ENCODE measurements around the gene THEM5.
"Not testable (repeated sequence)": the region's sequence is repeated elsewhere in the genome, so short reads cannot be mapped to it uniquely, and the experiment has no call there.

Gene THEM5

DNA sequence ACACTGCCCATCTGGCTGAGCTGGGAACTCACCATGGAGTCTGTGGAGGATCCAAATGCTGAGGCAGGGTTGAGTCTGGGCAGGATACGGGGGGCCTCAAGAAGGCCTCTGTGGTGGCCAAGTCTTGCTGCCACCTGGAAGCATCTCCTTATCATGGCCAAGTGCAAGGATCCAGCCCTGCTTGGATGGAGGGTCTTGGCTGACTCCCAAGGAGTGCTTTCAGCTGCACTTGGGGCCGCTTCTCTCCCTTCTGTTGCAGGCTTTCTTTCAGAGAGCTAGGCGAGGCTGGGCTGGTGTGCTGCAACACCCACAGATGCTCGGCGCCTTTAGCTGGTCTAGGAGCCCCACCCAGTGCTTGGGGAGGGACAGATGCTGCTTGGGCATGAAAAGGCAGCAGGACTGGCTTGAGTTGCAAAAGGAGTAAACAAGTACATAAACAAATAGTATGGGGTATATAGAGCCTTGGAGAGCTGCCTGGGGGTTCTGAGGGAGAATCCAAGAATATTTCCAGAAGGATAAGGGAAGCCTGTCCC is at the start of gene THEM5:
Gene THEM5, minus strand, starts transcription at position 302 of the 533 bp plus-strand sequence. Its CDS starts 147 bp downstream, at position 155.
- no peak for DNase-seq

GRCh38 chr1:151902858-151903257 is 49.3 kb upstream of the THEM5 start:
- no peak for DNase-seq

DNA sequence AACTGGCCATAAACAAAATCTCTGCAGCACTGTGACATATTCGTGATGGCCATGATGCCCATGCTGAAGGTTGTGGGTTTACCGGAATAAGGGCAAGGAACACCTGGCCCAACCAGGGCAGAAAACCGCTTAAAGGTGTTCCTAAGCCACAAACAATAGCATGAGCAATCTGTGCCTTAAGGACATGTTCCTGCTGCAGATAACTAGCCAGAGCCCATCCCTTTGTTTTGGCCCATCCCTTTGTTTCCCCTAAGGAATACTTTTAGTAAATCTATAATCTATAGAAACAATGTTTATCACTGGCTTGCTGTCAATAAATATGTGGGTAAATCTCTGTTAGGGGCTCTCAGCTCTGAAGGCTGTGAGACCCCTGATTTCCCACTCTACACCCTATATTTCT is 47.3 kb upstream of the THEM5 start:
- DNase-seq = not testable (repeated sequence)

GRCh38 chr1:151898519-151898991 is 45.0 kb upstream of the THEM5 start:
- DNase-seq = no peak

DNA sequence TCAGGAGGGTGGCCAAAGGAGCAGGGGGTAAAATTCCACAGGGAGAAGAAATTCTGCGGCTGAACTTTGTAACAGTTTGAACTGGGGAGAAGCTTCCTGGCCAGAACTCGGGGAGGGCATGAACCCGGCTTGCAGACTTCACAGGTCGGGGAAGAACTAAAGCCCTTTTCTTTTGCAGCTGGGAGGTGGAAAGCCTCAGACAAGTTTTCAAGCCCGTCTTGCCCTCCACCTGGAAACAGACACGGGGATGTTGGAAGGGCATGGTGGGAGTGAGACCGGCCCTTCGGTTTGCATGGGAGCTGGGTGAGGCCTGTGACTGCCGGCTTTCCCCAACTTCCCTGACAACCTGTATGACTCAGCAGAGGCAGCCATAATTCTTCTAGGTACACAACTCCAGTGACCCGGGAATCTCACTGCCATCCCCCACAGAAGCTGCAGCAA is 44.5 kb upstream of the THEM5 start:
- no peak for DNase-seq

- DNase-seq = no peak
Observed at GRCh38 chr1:151893176-151893924, 39.8 kb upstream of the THEM5 start.

- no peak for DNase-seq
Observed at GRCh38 chr1:151892190-151892589, 38.7 kb upstream of the THEM5 start.

DNA sequence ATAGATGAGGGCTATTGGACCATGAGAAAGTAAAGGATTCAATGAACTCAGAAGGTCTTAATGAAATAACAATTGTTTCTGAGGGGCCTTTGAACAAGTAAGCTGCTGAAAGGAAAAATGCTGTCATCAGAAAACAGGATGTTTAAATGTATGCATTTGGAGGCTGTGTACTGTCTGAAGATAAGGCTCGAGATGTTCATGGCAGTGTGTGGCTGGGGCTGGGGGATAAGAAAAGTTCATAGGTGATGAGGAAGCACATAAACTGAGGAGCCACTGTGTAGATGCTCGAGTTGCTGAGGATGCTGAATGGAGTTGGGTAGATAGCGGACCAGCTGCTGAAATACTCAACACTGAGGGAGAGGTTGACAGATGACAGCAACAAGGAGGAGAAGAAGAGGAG is 38.0 kb upstream of the THEM5 start:
- DNase-seq = no peak

GRCh38 chr1:151888972-151889570 is 35.6 kb upstream of the THEM5 start:
- DNase-seq = no peak

- DNase-seq = no peak
Observed at GRCh38 chr1:151887028-151887427, 33.5 kb upstream of the THEM5 start.

DNA sequence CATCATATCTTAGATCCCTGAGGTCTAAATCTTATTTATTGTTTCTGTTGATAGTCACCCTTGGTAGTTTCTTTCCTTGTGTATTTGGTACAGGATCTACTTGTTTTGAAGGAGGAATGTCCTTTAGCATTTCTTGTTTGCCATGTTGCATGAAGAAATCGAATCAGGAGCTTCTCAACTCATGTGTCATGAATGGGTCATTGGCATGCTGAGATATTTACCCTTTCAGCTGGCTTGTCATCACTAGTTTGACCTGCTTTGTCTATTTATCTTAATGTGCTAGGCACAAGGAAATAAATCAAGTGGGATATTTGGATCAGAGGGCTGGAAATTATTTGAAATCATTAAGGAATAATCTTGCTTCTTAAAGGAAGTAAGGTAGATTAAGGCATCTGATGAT is 32.0 kb upstream of the THEM5 start:
- no peak for DNase-seq

- DNase-seq = not testable (repeated sequence)
Observed at GRCh38 chr1:151884879-151885278, 31.4 kb upstream of the THEM5 start.

DNA sequence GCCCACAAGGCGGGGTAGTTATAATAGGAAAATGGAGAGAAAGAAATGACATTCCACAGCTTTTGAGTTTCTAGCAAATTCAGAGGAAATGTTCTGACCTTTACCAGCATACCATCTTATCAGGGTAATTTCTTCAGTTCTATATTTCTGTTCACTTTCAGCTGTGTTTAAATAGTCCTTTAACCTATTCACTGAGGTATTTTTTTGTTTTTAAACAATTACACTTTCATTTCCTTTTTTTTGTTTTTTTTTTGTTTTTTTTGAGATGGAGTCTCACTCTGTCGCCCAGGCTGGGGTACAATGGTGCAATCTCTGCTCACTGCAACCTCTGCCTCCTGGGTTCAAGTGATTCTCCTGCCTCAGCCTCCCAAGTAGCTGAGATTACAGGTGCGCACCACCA is 30.9 kb upstream of the THEM5 start:
- DNase-seq = not testable (repeated sequence)

- not testable (repeated sequence) for DNase-seq
Observed at GRCh38 chr1:151883898-151884297, 30.4 kb upstream of the THEM5 start.

DNA sequence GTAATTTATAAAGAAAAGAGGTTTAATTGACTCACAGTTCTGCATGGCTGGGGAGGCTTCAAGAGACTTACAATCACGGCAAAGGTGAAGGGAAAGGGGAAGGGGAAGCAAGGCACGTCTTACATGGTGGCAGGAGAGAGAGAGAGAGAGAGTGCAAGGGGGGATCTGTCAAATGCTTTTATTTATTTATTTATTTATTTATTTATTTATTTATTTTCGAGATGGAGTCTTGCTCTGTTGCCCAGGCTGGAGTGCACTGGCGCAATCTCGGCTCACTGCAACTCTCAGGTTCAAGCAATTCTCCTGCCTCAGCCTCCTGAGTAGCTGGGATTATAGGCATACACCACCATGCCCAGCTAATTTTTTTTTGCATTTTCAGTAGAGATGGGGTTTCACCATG is 29.4 kb upstream of the THEM5 start:
- not testable (repeated sequence) for DNase-seq

DNA sequence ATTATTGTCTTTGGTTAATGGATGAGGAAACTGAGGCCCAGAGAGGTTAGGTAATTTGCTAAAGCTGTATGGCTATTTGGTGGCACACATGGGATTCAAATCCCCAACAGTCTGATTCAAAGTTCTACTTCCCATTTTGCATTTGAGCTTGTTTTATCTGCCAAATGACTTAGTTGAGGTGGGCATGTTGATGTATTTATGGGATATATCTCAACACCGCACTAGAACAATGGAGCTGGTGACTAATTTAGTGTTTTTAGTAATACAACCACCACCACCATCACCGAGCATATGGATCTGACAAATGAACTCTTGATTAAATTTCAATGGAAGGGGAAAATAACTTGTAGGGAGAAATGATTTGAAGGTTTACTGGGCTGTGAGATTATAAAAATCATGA is 29.0 kb upstream of the THEM5 start:
- no peak for DNase-seq

DNA sequence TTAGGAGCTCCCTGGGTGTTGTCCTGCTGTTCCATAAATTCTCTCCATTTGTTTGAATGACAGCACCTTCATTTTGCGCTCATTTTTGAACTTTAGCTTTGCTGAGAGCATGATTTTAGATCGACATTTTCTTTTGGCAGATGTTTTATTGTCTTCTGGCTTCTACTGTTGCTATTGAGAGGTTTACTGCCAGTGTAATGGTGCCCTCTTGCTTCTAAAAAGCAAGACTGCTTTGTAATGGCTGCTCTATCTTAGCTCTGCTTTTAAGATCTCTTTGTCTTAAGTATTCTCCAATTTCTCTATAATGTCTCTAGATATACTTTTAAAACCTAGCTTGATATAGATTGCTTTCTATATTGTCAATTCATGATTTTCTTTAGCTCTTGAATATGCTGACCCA is 28.0 kb upstream of the THEM5 start:
- DNase-seq = no peak

GRCh38 chr1:151875419-151876097 is 22.0 kb upstream of the THEM5 start:
- DNase-seq = no peak

GRCh38 chr1:151872776-151873175 is 19.3 kb upstream of the THEM5 start:
- not testable (repeated sequence) for DNase-seq

DNA sequence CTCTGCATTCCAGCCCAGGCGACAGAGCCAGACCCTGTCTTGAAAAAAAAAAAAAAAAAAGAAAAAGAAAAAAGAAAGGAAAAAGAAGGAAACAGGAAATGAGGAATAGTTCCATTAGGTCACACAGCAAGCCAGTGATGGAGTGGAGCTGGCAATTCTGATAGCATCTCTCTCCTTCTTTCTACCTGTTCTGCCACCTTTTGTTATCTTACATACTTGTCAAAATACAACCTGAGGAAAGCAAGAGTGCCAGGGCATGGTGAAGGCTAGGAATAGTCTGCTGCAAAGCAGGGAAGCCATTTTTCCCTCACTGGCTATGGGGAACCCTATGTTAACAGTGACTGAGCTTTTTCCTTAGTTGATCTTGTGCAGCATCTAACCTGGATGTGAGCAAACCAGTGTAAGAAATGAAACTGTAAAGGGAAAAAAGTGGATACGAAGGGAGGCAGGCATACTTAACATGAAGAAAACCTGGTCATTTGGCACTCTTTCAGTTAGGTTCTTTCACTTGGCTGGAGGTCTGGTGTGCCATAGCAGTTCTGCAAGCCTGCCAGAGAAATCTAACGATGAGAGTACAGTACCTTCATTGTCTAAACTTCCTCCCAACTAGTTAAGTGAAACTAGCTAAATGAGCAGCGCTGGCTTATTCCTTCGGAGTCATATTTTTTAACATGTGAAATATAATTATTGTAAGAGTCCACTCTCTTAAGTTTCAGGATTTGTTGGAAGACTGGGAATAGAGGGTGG is 17.9 kb upstream of the THEM5 start:
- DNase-seq = no peak

DNA sequence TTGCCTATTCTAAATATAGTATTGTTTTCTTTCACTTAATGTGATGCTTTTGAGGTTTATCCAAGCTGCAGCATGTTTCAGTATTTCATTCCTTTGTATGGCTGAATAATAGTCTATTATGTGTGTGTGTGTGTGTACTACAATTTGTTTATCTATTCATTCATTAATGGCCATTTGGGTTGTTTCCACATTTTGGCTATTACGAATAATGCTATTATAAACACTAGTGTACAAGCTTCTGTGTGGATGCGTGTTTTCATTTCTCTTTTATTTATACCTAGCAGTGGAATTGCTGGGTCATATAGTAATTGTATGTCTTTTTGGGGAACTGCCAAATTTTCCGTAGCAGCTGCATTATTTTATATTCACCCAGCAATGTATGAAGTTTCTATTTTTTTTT is 15.0 kb upstream of the THEM5 start:
- DNase-seq = no peak

DNA sequence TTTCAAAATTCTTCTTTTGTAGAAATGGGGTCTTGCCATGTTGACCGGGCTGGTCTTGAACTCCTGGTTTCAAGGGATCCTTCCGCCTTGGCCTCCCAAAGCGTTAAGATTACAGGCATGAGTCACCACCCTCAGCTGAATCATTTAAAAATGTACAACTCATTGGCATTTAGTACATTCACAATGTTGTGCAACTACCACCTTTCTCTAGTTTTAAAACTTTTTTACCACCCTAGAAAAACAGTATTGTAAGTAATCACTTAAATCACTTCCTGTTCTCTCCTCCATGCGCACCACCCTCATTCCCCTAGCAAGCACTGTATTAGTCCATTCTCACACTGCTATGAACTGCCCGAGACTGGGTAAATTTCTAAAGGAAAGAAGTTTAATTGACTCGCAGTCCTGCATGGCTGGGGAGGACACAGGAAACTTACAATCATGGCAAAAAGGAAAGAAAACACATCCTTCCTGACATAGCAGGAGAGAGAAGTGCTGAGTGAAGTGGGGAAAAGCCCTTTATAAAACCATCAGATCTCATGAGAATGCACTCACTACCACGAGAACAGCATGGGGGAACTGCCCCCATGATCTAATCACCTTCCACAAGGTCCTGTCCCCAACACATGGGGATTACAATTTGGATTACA is 14.4 kb upstream of the THEM5 start:
- no peak for DNase-seq
